Right ventricle myocardium superior (tissue), 1 donor: ENCODE measurements around the gene CHTF8. TPM values are rescaled to one million over a fixed set of nuclear protein-coding genes. Genes with fewer than 3 reads are reported as not detected.
A peak's percentile ranks its signal among the peaks of the same experiment; 100 is the strongest.

Experiments
- ATAC-seq: fragments of 200-7000 bp; cut with Tn5 transposase; one replicate; pipeline ENCODE4 v1.9.1; 2020; ENCODE audit warnings: mild to moderate bottlenecking; ENCODE audit not compliant: poor library complexity
- DNase-seq: peaks from one replicate; pipeline ENCODE4 v3.0.0-alpha.2; 2020
- intact Hi-C: fragments of 100-400 bp; cut with DNase I; formaldehyde crosslinking; loops from one replicate; pipeline ENCODE4 v1.11.2; 2022
- total RNA-seq: library from RNA; stranded (reverse); fragmentation: NEBNext Ultra II Directional; extraction: Animal tissue kit (Norgen Biotek cat#: 25700); gene quantifications from one replicate; pipeline ENCODE4 v1.2.1, GENCODE V29; 2021
- donor health status: DM: no; HTN: yes; CAD: no; lungs with severe emphysema.

CHTF8 gene
- total RNA-seq, 1 donor from 2014 or later = 52.5 TPM

- ATAC-seq (no peak), DNase-seq (no peak)
- intact Hi-C loops = no loop called here
These were observed 15.5 kb downstream of the CHTF8 start for GRCh38 chr16:69116906-69117305.

DNA sequence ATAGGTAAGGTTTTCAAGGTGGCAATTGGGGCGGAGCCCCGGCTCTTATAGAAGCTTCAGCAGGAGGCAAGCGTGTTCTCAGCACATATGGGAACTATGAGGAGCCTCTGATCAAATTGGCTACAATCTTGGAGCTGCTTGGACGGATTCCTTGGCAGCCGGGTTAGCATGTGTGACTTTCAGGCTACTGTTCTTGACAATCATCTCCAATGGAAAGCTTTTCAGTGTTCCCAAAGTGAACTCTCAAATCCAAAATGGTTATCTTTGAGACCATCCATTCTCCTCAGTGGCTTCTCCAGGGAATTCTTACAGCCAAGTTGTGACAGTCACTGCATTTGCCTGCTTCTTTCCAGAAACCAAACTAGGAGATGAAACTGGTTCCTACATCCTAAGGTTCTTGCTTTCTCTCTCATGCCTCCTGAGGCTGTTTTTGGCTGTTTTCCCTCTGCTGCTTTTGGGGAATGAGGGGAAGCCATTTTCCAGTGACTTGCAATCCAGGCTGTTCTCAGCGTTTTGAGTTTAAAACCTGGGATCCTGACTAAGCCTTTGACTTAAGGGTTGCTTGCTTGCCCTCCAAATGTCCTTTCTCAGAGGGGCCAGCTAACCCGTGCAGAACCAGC lies 16.0 kb downstream of the CHTF8 start:
- intact Hi-C loops = no loop called here
- ATAC-seq = no peak
- DNase-seq = no peak

- DNase-seq (no peak), ATAC-seq (no peak)
- intact Hi-C loops = no loop called here
These were observed 16.6 kb downstream of the CHTF8 start for GRCh38 chr16:69115837-69116236.

- intact Hi-C loops = no loop called here
- DNase-seq (no peak), ATAC-seq (no peak)
These were observed 17.0 kb downstream of the CHTF8 start for GRCh38 chr16:69115361-69115760.

DNA sequence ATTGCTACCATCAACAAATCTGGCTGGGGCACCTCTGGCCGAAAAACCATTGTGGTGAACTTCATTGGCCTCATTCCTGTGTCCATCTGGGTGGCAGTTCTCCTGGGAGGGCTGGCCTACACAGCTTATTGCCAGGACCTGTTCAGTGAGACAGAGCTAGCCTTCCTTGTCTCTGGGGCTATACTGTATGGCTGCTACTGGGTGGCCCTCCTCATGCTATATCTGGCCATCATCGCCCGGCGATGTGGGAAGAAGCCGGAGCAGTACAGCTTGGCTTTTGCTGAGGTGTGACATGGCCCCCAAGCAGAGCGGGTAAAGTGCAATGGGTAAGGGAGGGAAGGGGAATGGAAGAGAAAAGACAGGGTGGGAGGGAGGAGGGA lies 17.4 kb downstream of the CHTF8 start:
- DNase-seq (no peak), ATAC-seq (no peak)
- intact Hi-C loops = no loop called here

DNA sequence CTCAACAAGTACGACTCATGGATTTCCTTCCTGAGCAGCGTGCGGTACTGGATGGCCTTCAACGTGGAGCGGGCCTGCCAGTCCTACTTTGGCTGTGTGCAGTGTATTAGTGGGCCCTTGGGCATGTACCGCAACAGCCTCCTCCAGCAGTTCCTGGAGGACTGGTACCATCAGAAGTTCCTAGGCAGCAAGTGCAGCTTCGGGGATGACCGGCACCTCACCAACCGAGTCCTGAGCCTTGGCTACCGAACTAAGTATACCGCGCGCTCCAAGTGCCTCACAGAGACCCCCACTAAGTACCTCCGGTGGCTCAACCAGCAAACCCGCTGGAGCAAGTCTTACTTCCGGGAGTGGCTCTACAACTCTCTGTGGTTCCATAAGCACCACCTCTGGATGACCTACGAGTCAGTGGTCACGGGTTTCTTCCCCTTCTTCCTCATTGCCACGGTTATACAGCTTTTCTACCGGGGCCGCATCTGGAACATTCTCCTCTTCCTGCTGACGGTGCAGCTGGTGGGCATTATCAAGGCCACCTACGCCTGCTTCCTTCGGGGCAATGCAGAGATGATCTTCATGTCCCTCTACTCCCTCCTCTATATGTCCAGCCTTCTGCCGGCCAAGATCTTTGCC lies 17.9 kb downstream of the CHTF8 start:
- DNase-seq (no peak), ATAC-seq (no peak)
- intact Hi-C loops = no loop called here

- no peak for DNase-seq
- no peak for ATAC-seq
- intact Hi-C loops = no loop called here
These were observed 19.2 kb downstream of the CHTF8 start for GRCh38 chr16:69113216-69113615.

DNA sequence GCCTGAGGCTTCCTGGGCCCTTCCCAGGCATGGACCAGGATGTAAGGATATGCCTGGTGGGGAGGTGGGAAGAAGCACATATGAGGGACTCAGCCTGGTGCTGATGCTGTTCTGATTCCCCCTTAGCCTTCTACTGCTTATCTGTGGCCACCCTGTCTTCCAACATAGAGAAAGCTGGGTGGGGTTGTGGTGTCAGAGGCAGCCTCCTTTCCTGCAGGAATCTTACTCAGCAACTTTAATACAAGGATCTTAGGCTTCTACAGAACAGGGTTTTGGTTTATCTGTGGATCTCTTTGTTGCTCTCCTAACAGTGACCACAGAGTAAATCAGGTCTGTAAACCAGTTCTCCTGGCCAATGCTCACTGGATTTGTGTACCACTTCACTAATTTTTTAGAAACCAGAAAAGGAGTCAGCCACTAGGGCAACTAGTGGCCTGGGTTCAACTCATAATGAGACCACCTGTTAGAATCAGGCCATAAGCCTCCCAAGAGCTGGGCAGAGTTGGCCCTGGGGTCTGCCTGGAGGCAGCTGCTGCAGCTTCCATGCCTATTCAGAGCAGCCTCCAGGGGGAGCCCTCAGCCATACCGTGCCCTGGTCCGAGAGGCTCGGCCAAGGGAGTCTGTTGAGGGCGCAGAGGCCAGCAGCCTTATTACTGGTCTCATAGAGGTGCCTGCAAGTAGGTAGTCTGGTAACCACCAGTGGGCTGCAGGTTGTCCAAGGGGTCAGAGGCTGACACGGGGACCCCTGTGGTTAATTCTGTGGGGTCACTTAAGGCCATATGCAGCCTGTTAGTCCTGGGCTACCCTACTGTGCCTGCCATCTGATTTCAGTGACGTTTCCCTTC lies 19.9 kb downstream of the CHTF8 start:
- DNase-seq (peak; percentile 65), ATAC-seq (peak; percentile 50)
- intact Hi-C loops = no loop called here

- DNase-seq = no peak
These were observed 20.5 kb downstream of the CHTF8 start for GRCh38 chr16:69111876-69112230.

DNA sequence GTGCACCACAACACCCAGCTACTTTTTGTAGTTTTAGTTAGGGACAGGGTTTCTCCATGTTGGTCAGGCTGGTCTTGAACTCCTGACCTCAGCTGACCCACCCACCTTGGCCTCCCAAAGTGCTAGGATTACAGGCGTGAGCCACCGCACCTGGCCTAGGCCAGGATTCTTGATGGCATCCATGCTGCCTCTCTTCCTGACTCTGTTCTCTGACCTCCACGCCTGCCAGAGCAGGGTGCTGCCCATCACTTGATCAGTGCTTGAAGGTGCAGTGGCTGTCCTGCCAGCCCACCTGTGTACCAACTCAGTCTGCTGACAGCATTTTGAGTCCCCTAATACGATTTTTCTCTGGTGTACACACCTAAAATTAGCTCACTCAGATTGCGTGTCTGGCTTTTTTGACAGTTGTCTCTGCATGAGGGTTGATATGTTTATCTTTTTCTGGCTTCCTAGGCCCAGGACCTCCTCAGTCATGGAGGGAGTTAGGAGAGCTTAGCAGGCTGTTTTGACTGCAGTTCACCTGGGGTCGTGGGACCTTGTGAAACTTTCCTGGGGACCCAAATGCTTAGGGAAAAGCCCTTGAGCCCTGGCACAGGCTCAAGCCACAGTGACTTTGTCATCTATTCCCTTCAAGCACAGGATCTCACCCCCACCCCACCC lies 21.0 kb downstream of the CHTF8 start:
- DNase-seq = no peak
- intact Hi-C loops = no loop called here
- no peak for ATAC-seq

More at GRCh38 chr16:69111876-69112230, 20.5 kb downstream of the CHTF8 start:
- intact Hi-C loops = no loop called here
- ATAC-seq = no peak

DNA sequence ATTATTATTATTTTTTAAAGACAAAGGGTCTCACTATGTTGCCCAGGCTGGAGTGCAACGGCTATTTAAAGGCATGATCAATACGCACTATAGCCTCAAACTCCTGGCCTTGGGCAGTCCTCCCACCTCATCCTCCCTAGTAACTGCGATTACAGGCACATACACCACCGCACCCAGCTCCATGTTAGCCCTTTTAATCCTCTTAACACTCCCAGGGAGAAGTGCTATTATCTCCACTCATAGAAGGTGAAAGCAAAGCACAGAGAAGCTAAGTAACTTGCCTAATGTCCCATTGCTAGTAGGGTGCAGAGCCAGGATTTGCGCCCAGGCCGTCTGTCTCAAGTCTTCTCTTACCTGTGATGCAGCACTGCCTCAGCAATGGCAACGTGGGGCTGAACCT lies 22.0 kb downstream of the CHTF8 start:
- no peak for DNase-seq
- ATAC-seq = no peak
- intact Hi-C loops = no loop called here

- intact Hi-C loops = no loop called here
- ATAC-seq = no peak
- DNase-seq = no peak
These were observed 22.7 kb downstream of the CHTF8 start for GRCh38 chr16:69109486-69110270.

- DNase-seq (no peak), ATAC-seq (no peak)
- intact Hi-C loops = no loop called here
These were observed 23.5 kb downstream of the CHTF8 start for GRCh38 chr16:69108905-69109252.

DNA sequence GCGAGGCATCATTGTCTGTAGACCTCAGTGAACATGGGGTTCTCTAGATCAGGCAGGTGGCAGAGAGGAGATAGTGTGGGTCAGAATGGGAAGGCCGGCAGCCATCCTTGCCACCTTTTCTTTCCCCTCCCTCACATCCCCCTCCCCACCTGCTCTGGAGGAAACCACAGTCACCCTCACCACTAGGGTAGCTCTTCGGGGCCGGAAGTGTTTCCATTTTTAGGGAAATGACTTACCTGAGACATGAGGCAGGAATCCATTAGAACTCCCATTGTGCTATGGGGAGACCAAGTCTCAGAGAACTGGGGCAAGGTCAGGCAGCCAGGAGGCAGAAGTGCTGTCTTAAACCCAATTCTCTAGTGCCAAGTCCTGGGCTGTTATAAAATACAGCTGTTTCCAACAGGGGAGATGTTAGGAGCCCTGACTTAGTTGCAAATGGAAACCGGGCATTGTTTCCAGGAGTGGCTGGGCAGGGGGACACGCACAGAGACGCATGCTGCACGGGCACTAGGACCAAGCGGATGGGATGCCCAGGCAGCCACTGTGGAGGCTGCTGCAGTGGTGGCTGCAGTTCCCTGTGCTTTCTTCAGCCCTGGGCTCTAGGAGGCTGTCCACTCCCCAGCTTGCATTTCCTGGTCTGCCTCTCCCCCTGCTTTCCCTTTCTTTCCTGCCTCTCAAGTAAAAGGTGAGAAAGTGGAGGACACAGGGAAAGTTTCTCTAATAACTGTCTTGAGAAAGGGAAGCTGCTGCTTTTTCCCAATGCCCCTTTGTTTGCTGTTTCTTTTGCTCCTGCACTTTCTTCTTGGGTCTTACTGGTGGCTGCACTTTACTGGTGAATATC lies 24.1 kb downstream of the CHTF8 start:
- intact Hi-C loops = no loop called here
- no peak for DNase-seq
- no peak for ATAC-seq

DNA sequence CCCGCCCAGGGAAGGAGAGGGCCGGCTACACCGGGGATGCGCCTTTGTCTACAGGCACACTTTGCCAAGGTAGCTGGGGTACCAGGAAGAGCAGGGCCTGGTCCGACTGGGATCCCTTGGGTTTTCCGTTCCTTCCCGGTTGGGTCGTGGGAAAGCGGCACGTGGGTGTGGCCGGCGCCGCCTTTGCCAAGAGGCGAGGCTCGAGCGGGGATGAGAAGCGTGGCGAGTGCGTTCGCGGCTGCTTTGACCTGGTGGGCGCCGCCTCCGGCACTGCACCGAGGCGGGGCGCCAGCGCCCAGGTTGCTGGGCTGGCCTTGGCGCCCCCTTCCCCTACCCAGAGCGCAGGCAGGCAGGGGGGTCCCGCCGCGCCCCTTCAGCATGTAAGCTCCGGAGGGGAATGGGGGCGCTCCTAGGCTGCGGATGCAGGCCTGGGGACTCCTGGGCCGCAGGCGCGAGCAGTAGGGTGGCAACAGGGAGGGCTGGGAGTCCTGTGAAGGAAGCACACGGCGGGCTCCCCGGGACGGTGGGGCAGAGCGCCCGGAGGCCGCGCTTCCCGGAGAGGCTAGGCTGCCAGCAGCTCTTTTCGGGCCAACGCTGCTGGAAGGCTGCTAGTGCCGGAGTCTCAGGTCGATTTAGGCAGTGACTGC lies 24.9 kb downstream of the CHTF8 start:
- intact Hi-C loops = no loop called here
- DNase-seq = peak; percentile 64
- peak; percentile 41 for ATAC-seq

DNA sequence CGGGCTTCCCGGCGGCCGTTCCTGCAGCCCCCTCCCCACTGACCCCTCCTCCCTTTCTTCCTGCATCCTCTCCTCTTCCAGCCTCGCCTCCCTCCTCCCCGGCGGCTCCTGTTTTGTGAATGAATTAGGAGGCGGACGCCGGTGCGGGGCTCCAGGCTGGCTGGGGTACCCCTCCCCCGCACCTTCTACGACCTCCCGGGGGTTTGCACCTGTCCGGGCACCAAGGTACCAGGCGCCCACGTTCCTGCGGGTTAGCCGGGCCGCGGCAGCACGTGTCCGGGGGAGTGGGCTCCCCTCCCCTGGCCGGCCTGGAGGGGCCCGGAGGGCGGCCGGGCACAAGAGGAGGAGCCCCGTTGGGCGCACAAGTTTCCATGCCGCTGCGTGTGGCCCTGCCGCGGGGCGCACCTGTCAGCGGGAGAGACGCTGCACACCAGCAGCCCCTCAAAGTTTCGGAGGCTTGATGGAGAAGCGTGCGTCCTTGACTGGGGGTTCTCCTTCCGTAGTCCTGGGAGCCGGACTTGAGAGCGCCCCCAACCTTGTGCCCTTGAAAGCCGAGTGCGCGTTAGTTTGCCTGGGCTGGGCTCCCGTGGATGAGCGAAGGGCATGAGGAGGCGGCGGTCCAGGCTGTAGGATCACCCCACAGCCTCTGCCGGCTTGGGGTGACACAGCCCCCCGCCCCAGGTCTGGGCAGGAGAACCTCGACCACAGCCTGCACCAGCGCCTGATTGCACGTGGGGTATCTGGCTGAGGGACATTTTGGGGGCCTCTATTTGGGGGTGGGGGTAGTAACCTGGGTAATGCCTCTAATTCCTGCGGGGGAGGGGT lies 25.7 kb downstream of the CHTF8 start:
- ATAC-seq (no peak), DNase-seq (no peak)
- intact Hi-C loops = no loop called here
